ENCODE results near the gene HSPBP1.

GRCh38 chr19:55302318-55302703 is 22.4 kb upstream of the HSPBP1 start:
- TF ChIP-seq CTCF (tag by site-specific recombination; IDR thresholded peaks at IDR 0.05): no peak
- no peak for TF ChIP-seq ZNF274 (IDR thresholded peaks at IDR 0.05; ENCODE audit: low read length)
- no peak for TF ChIP-seq ZNF274 (tag by site-specific recombination; IDR thresholded peaks at IDR 0.05; ENCODE audit: borderline replicate concordance)
- no peak for TF ChIP-seq ZSCAN23 (tag by site-specific recombination; IDR thresholded peaks at IDR 0.05)

Measured in HEK293 (cell line).